ENCODE results near the gene KCTD15. TPM values are rescaled to one million over a fixed set of nuclear protein-coding genes. Genes with fewer than 3 reads are reported as not detected.

KCTD15 gene
- polyA plus RNA-seq, 1 donor (not counting 4 experiments of a cell fraction or from before 2014, with no cell fraction given), result 16.2 TPM

DNA sequence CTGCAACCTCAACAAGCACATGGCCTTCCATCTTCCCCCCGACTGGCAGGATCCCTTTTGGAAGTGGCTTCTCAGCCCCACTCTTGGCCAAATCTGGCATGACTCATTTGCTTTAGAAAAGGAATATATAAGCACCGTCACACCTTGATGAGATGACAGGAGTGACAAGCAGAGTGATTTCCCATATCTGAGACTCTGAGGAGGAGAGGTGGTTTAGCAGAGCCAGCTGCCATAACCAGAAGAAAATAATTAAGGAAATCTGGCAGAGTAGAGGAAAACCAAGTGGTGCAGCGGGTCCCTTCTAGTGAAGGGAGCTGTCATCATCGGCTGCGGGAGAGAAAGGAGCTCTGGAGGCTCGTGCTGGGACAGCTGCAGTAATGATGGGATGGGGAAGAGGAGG, 27.5 kb upstream of the KCTD15 start:
- no peak overlapping the region for H3K27ac ChIP-seq (ENCODE audit: control insufficient read depth, insufficient read depth, low read length)
- DNase-seq (ENCODE audit: low read depth, low spot score) (no peak), FAIRE-seq (no peak)
- dilution Hi-C loops (cut with MboI; ENCODE audit: extremely low pct_ligation_motif_present, low sequenced_read_pairs), result no loop called here
- no peak overlapping the region for H3K4me3 ChIP-seq (ENCODE audit: control insufficient read depth in 2 of 3, extremely low read depth in 1 of 3, insufficient read depth in 2 of 3, low read depth in 1 of 3, low read length in 3 of 3)
- H3K79me2 ChIP-seq (ENCODE audit: control insufficient read depth, insufficient read depth, low read length), result no peaks in the 10 kb centered on the region
- no peaks in the 10 kb centered on the region for H4K20me1 ChIP-seq (ENCODE audit: control insufficient read depth, extremely low read depth, insufficient read depth, low read length)
- TF ChIP-seq, protein P1, sequence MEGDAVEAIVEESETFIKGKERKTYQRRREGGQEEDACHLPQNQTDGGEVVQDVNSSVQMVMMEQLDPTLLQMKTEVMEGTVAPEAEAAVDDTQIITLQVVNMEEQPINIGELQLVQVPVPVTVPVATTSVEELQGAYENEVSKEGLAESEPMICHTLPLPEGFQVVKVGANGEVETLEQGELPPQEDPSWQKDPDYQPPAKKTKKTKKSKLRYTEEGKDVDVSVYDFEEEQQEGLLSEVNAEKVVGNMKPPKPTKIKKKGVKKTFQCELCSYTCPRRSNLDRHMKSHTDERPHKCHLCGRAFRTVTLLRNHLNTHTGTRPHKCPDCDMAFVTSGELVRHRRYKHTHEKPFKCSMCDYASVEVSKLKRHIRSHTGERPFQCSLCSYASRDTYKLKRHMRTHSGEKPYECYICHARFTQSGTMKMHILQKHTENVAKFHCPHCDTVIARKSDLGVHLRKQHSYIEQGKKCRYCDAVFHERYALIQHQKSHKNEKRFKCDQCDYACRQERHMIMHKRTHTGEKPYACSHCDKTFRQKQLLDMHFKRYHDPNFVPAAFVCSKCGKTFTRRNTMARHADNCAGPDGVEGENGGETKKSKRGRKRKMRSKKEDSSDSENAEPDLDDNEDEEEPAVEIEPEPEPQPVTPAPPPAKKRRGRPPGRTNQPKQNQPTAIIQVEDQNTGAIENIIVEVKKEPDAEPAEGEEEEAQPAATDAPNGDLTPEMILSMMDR (optimal IDR thresholded peaks at IDR 0.05 in 1 of 3, IDR thresholded peaks at IDR 0.05 in 1 of 3, conservative IDR thresholded peaks at IDR 0.05 in 1 of 3; ENCODE audit: extremely low read depth in 1 of 3, insufficient read depth in 2 of 3, low read length in 3 of 3), result no peak
- no peak for TF ChIP-seq EZH2 (IDR thresholded peaks at IDR 0.05; ENCODE audit: low read length)
- H3K9ac ChIP-seq (ENCODE audit: control insufficient read depth, extremely low read depth, insufficient read depth, low read length), result no peak overlapping the region
- H3K36me3 ChIP-seq (ENCODE audit: control insufficient read depth in 2 of 2, extremely low read depth in 1 of 2, insufficient read depth in 2 of 2, low read length in 2 of 2), result no peaks in the 10 kb centered on the region
- no peaks in the 10 kb centered on the region for H3K9me3 ChIP-seq (ENCODE audit: control insufficient read depth, low read depth, low read length)
- H3K4me1 ChIP-seq (ENCODE audit: control insufficient read depth, extremely low read depth, insufficient read depth, low read length), result no peaks in the 10 kb centered on the region
- H3K4me2 ChIP-seq (ENCODE audit: control insufficient read depth, extremely low read depth, insufficient read depth, low read depth, low read length), result no peak overlapping the region
- no peaks in the 10 kb centered on the region for H3K9me1 ChIP-seq (ENCODE audit: control insufficient read depth, extremely low read depth, insufficient read depth, low read length)
- no peaks in the 10 kb centered on the region for H3K27me3 ChIP-seq (ENCODE audit: control insufficient read depth, extremely low read depth, insufficient read depth, low read length)
- H2AFZ ChIP-seq (ENCODE audit: control insufficient read depth, low read length), result no peak overlapping the region

DNA sequence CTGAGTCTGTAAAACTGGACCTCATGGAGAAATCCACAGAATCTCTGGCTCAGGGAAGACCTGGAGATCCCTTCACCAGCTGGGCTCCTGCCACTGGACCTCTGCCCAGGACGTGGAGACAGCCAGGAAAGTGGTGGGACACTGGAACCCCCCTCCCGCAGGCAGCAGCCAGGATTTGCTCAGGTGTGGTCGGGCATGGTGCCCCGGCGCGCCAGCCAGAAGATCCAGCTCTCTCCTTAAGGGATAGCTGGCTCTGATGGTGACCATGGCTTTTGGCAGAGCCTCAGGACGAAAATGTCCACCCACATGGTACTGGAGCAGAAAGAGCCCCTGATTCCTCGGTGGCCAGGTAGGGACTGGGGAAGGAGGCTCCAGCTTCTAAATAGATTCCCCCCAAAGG, 26.6 kb upstream of the KCTD15 start:
- Histone ChIP-seq H3K4me1 (ENCODE audit: control insufficient read depth, extremely low read depth, insufficient read depth, low read length) (no peaks in the 10 kb centered on the region), H3K9ac (ENCODE audit: control insufficient read depth, extremely low read depth, insufficient read depth, low read length) (no peak overlapping the region), H3K36me3 (ENCODE audit: control insufficient read depth in 2 of 2, extremely low read depth in 1 of 2, insufficient read depth in 2 of 2, low read length in 2 of 2) (no peaks in the 10 kb centered on the region), H3K9me3 (ENCODE audit: control insufficient read depth, low read depth, low read length) (no peaks in the 10 kb centered on the region), H2AFZ (ENCODE audit: control insufficient read depth, low read length) (no peak overlapping the region), H3K9me1 (ENCODE audit: control insufficient read depth, extremely low read depth, insufficient read depth, low read length) (no peaks in the 10 kb centered on the region), H3K79me2 (ENCODE audit: control insufficient read depth, insufficient read depth, low read length) (no peaks in the 10 kb centered on the region), H3K4me2 (ENCODE audit: control insufficient read depth, extremely low read depth, insufficient read depth, low read depth, low read length) (no peak overlapping the region), H3K27me3 (ENCODE audit: control insufficient read depth, extremely low read depth, insufficient read depth, low read length) (no peaks in the 10 kb centered on the region), H4K20me1 (ENCODE audit: control insufficient read depth, extremely low read depth, insufficient read depth, low read length) (no peaks in the 10 kb centered on the region), H3K27ac (ENCODE audit: control insufficient read depth, insufficient read depth, low read length) (no peak overlapping the region), H3K4me3 (ENCODE audit: control insufficient read depth in 2 of 3, extremely low read depth in 1 of 3, insufficient read depth in 2 of 3, low read depth in 1 of 3, low read length in 3 of 3) (no peak overlapping the region)
- TF ChIP-seq, protein P1 (optimal IDR thresholded peaks at IDR 0.05 in 1 of 3, IDR thresholded peaks at IDR 0.05 in 1 of 3, conservative IDR thresholded peaks at IDR 0.05 in 1 of 3; ENCODE audit: extremely low read depth in 1 of 3, insufficient read depth in 2 of 3, low read length in 3 of 3), result no peak
- no peak for TF ChIP-seq EZH2 (IDR thresholded peaks at IDR 0.05; ENCODE audit: low read length)
- FAIRE-seq (no peak), DNase-seq (ENCODE audit: low read depth, low spot score) (no peak)
- dilution Hi-C loops (cut with MboI; ENCODE audit: extremely low pct_ligation_motif_present, low sequenced_read_pairs), result no loop called here
